Activated CD4-positive, alpha-beta T cell treated with anti-CD3 and anti-CD28 coated beads, Interleukin-2, amount 50 U/mL, for 16 hours (primary cell): ENCODE results near the gene FOXE3.

ENCODE experiments used
- DNase-seq: peaks from one replicate; pipeline ENCODE4 v3.0.0-alpha.2; 2020

The FOXE3 gene

GRCh38 chr1:47406966-47407365 is 9.1 kb upstream of the FOXE3 start:
- DNase-seq = no peak

DNA sequence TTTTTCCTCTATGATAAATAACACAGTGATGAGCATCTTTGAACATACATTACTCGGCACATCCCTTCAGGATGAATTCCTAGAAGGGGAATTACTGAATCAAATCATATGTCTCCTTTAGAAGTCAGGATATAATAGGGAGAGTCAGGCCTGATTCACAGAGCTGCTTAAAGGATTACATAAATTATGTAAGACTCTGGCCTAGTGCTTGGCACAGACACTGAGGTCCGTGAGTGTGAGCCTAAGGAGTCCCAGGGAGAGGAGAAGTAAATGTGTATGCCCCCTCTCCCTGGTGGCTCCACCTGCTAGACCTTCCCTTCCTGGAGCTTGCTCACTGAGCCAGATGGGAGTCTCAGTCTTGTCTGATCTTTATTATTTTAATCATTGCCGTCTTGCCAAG is 8.6 kb upstream of the FOXE3 start:
- no peak for DNase-seq

DNA sequence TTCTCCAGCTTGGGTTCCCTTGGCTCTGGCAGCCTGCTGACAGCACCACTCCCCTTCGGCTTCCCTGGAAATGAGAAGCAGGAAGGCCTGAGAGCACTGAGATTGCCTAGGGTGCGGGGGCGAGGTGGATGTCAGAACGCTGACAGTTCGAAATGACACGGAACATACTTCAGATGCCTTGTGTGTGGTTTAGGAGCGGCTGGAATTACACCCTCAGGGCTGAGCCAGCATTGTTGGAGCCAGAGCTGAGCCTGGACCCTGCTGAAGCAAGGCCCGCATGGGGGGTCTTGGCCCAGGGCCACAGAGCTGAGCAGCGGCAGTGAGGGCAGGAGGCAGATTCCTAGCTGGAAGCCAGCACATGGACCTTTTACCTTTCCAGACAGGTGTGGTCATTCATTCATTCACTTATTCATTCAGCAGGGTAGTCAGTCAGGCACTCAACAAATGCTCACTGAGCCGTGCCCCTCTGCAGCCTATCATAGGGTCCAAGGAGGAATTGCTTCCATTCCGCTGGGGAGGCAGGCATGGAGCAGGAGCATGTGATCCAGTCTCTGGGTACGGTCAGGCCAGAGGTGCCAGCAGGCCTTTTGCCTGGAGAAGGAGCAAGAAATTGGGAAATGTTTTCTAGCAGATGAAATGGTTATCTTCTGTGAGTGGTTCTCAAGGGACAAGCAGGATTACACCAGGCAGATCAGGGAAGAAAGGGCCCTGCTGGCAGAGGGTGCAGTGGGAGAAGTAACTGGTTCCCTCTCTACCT is 6.6 kb upstream of the FOXE3 start:
- DNase-seq = no peak

GRCh38 chr1:47410068-47410455 is 6.0 kb upstream of the FOXE3 start:
- DNase-seq = no peak

DNA sequence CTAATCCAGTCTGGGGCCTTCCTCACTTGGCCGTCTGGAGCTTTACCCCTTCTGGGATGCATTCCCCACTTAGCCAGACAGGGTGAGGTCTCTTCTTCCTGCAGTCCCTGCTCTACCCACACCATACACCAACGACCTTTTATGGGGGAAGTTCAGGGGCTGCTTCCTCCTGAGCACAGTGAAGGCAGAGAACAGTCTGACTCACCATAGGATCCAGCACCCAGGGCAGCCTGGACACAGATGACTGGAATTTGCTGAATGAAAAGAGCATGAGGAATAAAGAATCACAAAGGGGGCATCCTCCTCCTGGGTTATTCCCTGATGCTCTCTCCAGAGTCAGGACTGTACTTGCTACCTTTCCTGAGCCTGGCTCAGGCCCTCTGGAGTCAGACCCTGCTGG is 4.6 kb upstream of the FOXE3 start:
- DNase-seq = no peak

DNA sequence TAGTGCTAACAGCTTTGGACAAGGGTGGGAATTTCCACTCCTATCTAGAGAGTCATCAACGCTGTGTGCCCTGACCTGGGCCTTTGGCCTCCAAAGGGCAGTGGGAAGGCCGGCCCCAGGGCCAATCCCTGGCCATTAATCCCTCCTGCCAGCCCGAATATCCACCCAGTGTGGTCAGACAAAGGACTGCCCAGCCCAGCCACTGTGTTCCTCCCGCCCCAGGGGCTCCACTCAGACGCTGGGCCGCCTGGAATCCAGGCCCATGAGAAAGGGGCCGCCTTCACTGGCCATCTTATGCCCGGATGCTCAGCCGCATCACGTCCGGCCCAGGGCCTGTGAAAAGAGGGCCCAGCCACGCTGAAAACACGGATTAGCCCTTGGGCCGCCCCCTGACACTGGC is 3.6 kb upstream of the FOXE3 start:
- no peak for DNase-seq

GRCh38 chr1:47416319-47417169 is 459 bp downstream of the FOXE3 start:
- no peak for DNase-seq

GRCh38 chr1:47417170-47418044 is 1.3 kb downstream of the FOXE3 start:
- DNase-seq = no peak

- no peak for DNase-seq
Observed at GRCh38 chr1:47418122-47418521, 2.0 kb downstream of the FOXE3 start.

DNA sequence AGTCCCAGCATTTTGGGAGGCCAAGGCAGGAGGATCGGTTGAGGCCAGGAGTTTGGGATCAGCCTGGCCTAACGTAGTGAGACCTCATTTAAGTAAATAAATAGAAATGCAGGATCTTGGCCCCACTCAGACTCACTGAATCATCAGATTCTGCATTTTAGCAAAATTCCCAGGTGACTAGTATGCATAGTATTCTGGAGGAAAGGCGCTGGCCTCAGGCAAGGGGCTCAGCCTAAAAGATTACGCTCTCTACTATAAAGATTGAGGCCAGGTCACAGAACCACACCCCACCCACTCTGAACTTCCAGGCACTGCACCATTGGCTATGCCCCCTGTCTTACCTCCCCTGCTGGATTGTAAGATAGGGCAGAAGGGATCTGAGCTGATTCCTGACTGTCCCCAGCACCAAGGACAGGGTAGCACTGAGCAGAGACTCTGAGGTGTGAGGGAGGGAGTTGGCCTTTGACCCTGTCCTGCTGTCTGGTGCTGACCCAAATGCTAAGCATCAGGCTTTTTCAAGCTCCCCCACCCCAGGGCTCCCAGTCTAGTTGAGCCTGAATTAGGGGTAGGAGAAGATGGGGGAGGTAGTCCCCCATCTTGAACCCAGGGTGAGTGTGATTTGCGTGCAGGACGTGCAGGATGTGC is 2.7 kb downstream of the FOXE3 start:
- DNase-seq = no peak

GRCh38 chr1:47420547-47420946 is 4.5 kb downstream of the FOXE3 start:
- DNase-seq = no peak

DNA sequence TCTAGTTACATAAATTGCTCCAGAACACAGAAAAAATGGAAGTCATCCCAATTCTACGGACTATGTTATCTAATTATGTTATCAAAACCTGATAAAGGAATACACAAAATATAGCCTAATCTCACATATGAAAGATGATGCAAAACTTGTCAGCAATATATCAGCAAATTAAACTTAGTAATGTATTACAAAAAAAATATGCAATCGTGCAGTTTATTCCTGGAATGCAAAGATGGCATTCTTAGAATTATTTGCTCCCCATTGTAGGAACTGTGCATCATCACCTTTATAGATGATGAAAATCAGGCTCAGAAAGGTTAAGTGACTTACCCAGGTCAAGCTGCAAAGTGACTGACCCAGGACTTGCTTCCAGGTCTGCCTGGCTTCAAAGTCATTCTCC is 7.8 kb downstream of the FOXE3 start:
- DNase-seq = no peak

- no peak for DNase-seq
Observed at GRCh38 chr1:47424336-47424982, 8.4 kb downstream of the FOXE3 start.

DNA sequence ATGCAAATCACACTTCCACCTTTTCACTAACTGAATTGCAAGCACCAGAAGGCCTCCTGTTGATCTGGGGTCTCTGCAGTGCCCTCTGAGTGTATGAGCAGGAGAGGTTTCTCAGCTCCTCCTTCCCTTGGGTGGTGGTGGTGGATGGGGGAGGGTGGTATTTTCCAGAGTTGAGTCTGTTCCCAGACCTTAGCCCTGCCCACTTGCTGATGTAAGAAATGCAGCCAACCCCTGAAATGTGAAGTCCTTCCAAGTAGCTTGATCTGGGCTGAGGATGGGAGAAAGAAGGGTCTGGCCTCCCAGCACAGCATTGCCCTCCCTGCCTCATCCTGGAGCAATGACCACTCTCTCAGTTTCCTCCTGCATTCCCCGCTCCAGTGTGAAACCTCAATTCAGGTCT is 15.4 kb downstream of the FOXE3 start:
- DNase-seq = peak; percentile 29

- DNase-seq = peak; percentile 59
Observed at GRCh38 chr1:47432071-47433036, 16.3 kb downstream of the FOXE3 start.

DNA sequence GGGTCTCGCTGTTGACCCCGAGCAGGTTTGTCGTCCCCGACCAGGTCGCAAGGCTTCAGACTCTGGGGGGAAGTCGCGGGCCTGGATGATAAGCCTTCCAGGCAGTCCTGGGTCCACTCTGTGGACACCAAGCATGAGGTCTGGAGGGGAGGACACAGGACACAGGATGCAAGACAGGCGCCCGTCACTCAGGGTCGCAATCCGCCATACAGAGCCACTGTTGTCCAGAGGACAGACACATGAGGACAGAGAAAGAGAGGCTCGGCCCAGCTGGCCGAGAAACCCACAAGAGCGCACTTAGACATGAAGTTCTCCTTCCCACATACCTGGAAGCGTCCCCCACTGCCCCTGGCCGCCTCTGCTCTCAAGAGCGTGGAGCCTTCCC is 16.9 kb downstream of the FOXE3 start:
- DNase-seq = no peak

DNA sequence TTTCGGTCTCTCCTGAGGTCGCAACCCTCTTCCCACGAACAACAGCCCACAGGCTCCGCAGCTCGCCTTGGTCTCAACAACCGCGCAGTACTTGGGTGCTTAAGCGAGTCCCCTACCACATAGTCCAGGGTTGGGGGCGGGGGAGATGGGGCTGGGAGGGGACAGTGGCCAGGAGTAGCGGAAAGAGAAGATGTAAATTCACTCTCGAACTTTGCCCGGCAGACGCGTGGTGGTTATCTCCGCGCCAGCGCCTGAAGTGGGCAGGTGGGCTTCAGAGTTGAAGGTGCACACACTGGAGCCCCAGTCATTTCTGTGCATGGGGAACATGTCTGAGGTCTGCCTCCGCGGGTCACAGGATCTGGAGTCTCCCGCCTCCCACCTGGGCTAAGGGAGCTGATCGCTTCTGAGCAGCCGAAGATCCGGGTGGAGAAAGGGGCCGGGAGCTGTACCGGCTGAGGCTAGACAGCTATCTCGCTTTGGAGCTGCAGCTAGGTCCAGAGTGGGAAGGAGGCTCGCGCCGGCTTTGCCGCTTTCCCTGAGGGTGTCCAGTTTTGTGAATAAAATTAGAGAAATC is 17.5 kb downstream of the FOXE3 start:
- DNase-seq = no peak

GRCh38 chr1:47434051-47434842 is 18.2 kb downstream of the FOXE3 start:
- DNase-seq = no peak

GRCh38 chr1:47435506-47436303 is 19.6 kb downstream of the FOXE3 start:
- no peak for DNase-seq
